Ishikawa (cell line): ENCODE results near the gene TEX14.

Experiments used
- CEBPB ChIP-seq: IDR thresholded peaks from 2 replicates; pipeline ENCODE4 v1.6.1; 2012
- MAX ChIP-seq: IDR thresholded peaks from 2 replicates; pipeline ENCODE4 v1.6.1; 2012
- RAD21 ChIP-seq: IDR thresholded peaks from 2 replicates; pipeline ENCODE4 v1.6.1; 2012; ENCODE audit warnings: low read depth
- TCF12 ChIP-seq: IDR thresholded peaks from 2 replicates; pipeline ENCODE4 v1.6.1; 2012; ENCODE audit warnings: low read depth
- USF1 ChIP-seq: IDR thresholded peaks from 2 replicates; pipeline ENCODE4 v1.6.1; 2012
- YY1 ChIP-seq: IDR thresholded peaks from 2 replicates; pipeline ENCODE4 v1.6.1; 2012; ENCODE audit warnings: low read depth

GRCh38 chr17:58624751-58625150, 67.1 kb downstream of the TEX14 start:
- TF ChIP-seq RAD21 (no peak), YY1 (no peak), USF1 (no peak), CEBPB (no peak), MAX (no peak), TCF12 (no peak)
